Smooth muscle cell (in vitro differentiated cells): ENCODE measurements around the gene KBTBD13. TPM values are rescaled to one million over a fixed set of nuclear protein-coding genes. Genes with fewer than 3 reads are reported as not detected.

Source experiments
- DNase-seq: peaks from one replicate; lab custom pipeline; 2025; ENCODE audit not compliant: unreplicated experiment; lab: John Stamatoyannopoulos, UW
- H2AFZ ChIP-seq: fragments of 200-600 bp; sonication (generic); 2 replicates; pipeline ENCODE4 v1.6.0; 2016; ENCODE audit warnings: antibody characterized with exemption, low read depth, mild to moderate bottlenecking
- H3F3A ChIP-seq: fragments of 200-600 bp; sonication (generic); 2 replicates; pipeline ENCODE4 v1.6.0; 2017; ENCODE audit warnings: antibody characterized with exemption, low read depth
- H3K27ac ChIP-seq: fragments of 200-600 bp; sonication (generic); 2 replicates; pipeline ENCODE4 v1.5.1; 2016; ENCODE audit warnings: low read depth, mild to moderate bottlenecking
- H3K27me3 ChIP-seq: fragments of 200-600 bp; sonication (generic); 2 replicates; pipeline ENCODE4 v1.6.1; 2016; ENCODE audit warnings: low read depth, mild to moderate bottlenecking
- H3K36me3 ChIP-seq: fragments of 200-600 bp; sonication (generic); 2 replicates; pipeline ENCODE4 v1.5.1; 2016; ENCODE audit warnings: low read depth
- H3K4me1 ChIP-seq: fragments of 200-600 bp; sonication (generic); 2 replicates; pipeline ENCODE4 v1.5.1; 2016; ENCODE audit warnings: low read depth
- H3K4me2 ChIP-seq: fragments of 200-600 bp; sonication (generic); 2 replicates; pipeline ENCODE4 v1.6.0; 2016; ENCODE audit warnings: mild to moderate bottlenecking
- H3K4me3 ChIP-seq: fragments of 200-600 bp; sonication (generic); 2 replicates; pipeline ENCODE4 v1.5.1; 2016; ENCODE audit warnings: mild to moderate bottlenecking
- H3K79me2 ChIP-seq: fragments of 200-600 bp; sonication (generic); 2 replicates; pipeline ENCODE4 v1.6.0; 2016; ENCODE audit warnings: low read depth, mild to moderate bottlenecking
- H3K9ac ChIP-seq: fragments of 200-600 bp; sonication (generic); 2 replicates; pipeline ENCODE4 v1.6.0; 2016; ENCODE audit warnings: low read depth
- H3K9me3 ChIP-seq: fragments of 200-600 bp; sonication (generic); replicated peaks from 2 replicates; pipeline ENCODE4 v1.5.1; 2016; ENCODE audit warnings: low read depth
- H4K20me1 ChIP-seq: fragments of 200-600 bp; sonication (generic); 2 replicates; pipeline ENCODE4 v1.6.0; 2016; ENCODE audit warnings: low read depth
- CTCF ChIP-seq: fragments of 200-600 bp; sonication (generic); IDR thresholded peaks from 2 replicates; pipeline ENCODE4 v1.5.1; 2017; ENCODE audit warnings: borderline replicate concordance, mild to moderate bottlenecking, antibody characterized with exemption; ENCODE audit not compliant: insufficient read depth, poor library complexity, severe bottlenecking
- WGBS: methylation state at CpG from one replicate; pipeline ENCODE4 v1.1.7; 2016; ENCODE audit warnings: low lambda C conversion rate; 5-methylcytosine and 5-hydroxymethylcytosine counted together
- polyA plus RNA-seq: library from polyadenylated mRNA; unstranded; fragments of >200 nt; fragmentation: Nextera tagmentation; extraction: Ambion mirVana; gene quantifications from 2 replicates; pipeline ENCODE4 v1.2.1, GENCODE V29; 2016
- total RNA-seq: library from RNA; depleted of rRNA; stranded (reverse); fragments of >200 nt; gene quantifications from 2 replicates; pipeline ENCODE4 v1.2.3, GENCODE V29; 2014

KBTBD13 gene
- total and polyA plus RNA-seq, 2 experiments from 2014 or later = 0.11 TPM; not detected in 1

DNA sequence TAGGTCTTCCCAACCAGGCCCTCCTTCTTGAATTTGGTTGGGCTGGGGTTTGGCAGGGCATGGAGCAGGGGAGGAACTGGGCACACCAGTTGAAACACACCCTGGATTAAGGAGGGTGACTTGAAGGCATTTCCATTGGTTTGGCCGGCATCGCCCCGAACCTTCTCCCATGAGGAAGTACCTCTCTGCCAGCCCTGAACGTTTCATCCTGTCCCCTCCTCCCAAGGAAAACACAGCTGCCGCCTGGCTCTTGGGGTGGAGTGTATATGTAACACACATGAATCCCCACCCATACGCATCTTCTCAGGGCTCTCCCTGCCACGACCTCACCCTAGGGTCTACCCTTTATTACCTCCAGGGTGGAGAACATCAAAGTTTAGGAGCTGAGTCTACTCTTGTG, 23.9 kb downstream of the KBTBD13 start:
- no peak for TF ChIP-seq CTCF
- Histone ChIP-seq H4K20me1 (no peaks in the 10 kb centered on the region), H3K27ac (no peak overlapping the region), H3K4me2 (no peak overlapping the region), H3K27me3 (no peaks in the 10 kb centered on the region), H3K9ac (no peak overlapping the region), H3K9me3 (no peaks in the 10 kb centered on the region), H3F3A (no peaks in the 10 kb centered on the region), H3K4me1 (no peaks in the 10 kb centered on the region), H3K36me3 (peaks cover 4% of the 10 kb centered on the region), H3K79me2 (no peaks in the 10 kb centered on the region), H3K4me3 (no peak overlapping the region), H2AFZ (no peak overlapping the region)
- no peak for DNase-seq
- 94% methylated on average over 7 of the region's 7 CpGs for WGBS

GRCh38 chr15:65101411-65101890, 24.9 kb downstream of the KBTBD13 start:
- Histone ChIP-seq H3K36me3 (peaks cover 4% of the 10 kb centered on the region), H3K4me1 (no peaks in the 10 kb centered on the region), H2AFZ (no peak overlapping the region), H3K27ac (no peak overlapping the region), H3F3A (no peaks in the 10 kb centered on the region), H3K9me3 (no peaks in the 10 kb centered on the region), H4K20me1 (no peaks in the 10 kb centered on the region), H3K9ac (no peak overlapping the region), H3K4me2 (peak overlapping the region; percentile 80), H3K79me2 (no peaks in the 10 kb centered on the region), H3K4me3 (peak overlapping the region; percentile 24), H3K27me3 (no peaks in the 10 kb centered on the region)
- peak; percentile 82 for TF ChIP-seq CTCF
- peak; percentile 17 for DNase-seq
- 38% methylated on average over 9 of the region's 9 CpGs for WGBS

- no peaks in the 10 kb centered on the region for H3K9me3 ChIP-seq
- no peak overlapping the region for H3K9ac ChIP-seq
- no peaks in the 10 kb centered on the region for H3K27me3 ChIP-seq
- TF ChIP-seq CTCF = no peak
- peak overlapping the region; percentile 80 for H3K4me2 ChIP-seq
- WGBS = 26% methylated on average over 48 of the region's 75 CpGs
- peaks cover 4% of the 10 kb centered on the region for H3K36me3 ChIP-seq
- H3F3A ChIP-seq = no peaks in the 10 kb centered on the region
- H3K4me3 ChIP-seq = peak overlapping the region; percentile 24
- no peaks in the 10 kb centered on the region for H3K79me2 ChIP-seq
- H3K27ac ChIP-seq = no peak overlapping the region
- H4K20me1 ChIP-seq = no peaks in the 10 kb centered on the region
- H3K4me1 ChIP-seq = no peaks in the 10 kb centered on the region
- DNase-seq = no peak
- H2AFZ ChIP-seq = no peak overlapping the region
These were observed 25.6 kb downstream of the KBTBD13 start for GRCh38 chr15:65101891-65102708.
